NCI-H226 (cell line): ENCODE results near the gene PDIA2.
"Not testable (repeated sequence)": the region's sequence is repeated elsewhere in the genome, so short reads cannot be mapped to it uniquely, and the experiment has no call there.

Experiments
- DNase-seq: peaks from one replicate; pipeline ENCODE4 v3.0.0-alpha.2; 2015

Gene PDIA2

DNA sequence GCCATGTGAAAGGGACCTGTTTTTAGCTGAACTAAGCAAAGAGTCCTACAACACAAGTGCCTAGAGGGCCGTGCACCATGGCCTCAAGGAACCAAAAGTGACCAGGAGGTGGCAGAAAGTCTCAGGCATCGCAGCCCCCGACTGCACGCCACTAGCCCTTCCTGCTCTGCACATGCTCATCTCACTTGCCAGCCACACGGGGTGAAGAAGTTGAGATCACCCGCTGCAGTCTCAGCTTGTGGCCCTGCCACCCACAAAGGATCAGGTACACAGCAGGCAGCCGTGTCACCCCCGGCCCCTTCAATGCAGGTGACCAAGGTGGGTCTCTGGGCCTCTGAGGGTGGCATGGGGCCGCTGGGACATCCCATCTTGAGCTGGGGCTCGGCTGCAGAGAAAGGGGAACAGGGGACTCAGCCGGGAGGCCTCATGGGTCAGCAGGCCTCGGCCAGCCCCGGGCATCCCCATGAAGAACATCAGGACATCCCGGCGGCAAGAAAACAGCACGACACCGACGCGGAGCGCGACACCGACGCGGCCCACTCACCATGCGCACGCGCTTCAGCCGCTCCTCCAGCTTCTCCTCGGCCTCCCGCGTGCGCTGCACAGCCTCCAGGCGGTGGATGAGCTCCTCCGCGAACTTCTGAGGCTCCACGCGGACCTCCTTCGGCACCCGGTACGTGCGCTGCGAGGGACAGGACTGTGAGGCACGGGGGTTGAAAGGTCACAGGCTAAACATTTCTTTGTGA lies 21.0 kb downstream of the PDIA2 start:
- DNase-seq, result no peak

DNA sequence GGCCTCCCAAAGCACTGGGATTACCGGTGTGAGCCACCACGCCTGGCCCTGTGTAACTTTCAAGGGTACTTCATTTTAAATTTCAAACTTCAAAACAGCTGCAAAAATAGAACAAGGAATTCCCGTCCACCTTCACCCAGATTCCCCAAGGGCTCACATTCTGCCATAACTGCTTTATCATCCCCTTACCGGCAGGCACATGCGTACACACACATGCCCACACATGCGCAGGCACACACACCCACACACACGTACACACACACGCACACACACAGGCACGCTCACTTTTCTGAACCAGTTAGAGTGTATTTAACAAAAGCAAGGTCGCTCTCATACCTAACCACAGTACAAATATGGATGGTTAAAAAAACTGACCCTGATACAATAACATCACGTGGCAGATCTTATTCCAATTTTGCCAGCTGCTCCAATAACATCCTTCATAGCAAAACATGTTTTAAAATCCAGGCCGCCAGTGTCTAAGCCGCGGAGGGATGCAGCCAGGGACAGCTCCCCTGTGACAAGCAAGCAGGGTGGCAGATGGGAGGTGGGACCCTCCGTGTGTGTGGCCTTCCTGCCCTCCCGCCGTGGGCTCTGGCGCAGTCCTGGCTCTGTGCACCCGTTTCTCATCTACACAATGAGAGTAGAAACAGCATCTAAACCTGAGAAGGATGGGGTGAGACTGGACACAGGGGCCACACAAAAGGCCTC lies 23.1 kb downstream of the PDIA2 start:
- no peak for DNase-seq

DNA sequence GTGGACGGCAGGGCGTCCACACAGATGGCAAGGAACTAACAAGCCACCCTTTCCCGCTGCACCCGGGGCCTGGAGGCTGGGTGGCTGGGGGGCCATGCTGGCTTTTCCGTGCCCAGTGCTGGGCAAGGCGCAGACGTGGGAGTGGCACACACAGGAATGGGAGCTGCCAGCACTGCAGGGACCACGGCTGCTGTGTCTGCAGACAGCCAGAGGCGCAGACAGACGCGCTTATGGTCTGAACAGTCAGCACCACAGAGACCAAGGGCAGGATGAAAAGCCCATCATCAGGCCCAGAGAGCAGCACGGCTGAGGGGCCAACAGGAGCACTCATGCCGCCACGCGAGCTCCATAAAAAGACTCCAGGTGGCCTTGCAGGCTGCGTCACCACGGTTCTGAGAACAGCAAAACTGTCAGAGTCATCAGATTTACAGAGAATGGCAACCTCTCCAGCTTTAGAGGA lies 24.0 kb downstream of the PDIA2 start:
- no peak for DNase-seq

DNA sequence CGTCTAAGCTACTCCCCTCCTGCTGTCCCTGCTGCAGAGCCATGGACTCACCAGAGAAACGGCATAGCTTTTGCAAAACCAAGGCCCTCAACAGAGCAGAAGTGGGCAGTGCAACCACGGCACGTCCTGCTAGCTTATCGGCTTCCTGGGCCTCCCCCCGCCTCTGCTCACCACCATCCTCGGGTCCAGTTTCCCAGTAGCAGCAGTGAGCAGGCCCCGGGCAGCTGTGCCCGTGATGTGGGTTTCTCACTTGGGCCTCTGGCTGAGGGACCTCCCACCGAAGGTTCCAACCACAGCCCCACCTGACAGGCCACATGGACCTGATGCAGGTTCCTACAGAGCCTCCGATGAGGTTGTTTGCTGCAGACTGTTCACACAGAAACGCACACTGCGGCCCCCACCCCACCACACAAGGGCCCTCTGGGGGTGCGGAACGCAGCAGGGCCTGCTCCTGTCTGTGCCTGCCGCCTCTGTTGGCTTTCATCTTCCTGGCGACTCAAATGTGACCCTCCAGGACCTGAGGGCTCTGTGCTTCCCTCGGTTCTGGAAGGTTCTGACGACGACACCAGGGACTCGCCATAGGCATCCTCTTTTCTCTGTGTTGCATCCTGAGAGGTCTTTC lies 24.8 kb downstream of the PDIA2 start:
- no peak for DNase-seq

DNA sequence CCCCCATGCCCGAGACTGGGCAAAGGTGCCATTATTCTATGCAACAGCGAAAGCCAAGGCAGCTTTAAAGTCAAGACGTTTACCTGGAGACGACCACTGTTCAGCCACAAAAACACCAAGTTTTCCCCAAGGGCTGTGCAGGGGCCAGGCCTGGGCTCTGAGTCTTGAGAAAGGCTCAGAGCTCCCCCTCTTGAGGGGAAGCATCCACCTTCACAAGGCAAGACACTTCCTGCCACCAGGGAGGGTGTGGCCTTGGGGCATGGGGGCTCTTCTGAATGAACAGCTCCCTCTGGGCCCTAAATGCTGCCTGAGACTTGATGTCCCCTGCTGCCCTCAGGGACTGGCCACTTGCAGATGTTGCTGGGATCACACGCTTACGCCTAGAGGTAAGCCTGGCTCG lies 26.5 kb downstream of the PDIA2 start:
- DNase-seq, result no peak

DNA sequence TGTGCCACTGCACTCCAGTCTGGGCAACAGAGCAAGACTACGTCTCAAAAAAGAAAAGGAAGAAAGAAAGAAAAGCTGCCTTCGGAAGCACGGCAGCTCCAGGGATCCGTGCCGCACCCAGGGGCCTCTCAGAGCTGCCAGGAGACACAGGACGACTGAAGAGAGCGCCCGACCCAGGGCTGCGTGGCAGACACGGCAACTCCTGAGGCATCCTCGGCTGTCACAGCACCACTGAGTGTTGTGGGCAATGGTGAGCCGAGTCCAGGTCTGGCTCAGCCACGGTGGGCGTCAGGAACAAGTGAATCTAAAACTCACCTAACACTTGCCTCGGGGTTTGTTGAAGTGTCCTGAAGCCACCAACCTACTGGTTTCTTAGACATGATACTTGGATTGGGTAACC lies 28.8 kb downstream of the PDIA2 start:
- DNase-seq, result no peak

DNA sequence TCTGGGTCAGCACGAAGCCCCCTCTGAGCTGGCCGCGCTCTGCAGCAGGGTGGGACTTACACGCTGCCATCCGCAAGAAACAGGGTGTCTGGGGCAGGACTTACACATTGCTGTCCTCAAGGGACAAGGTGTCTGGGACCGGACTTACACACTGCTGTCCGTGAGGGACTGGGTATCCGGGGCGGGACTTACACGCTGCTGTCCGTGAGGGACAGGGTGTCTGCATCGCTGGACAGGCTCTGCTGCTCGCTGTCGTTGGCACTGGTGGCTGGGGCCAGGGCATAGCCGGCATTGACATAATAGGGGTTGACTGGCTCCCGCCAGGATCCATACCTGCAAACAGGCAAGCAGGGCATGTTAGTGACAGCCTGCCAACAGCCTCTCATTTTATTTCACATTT lies 31.4 kb downstream of the PDIA2 start:
- no peak for DNase-seq

DNA sequence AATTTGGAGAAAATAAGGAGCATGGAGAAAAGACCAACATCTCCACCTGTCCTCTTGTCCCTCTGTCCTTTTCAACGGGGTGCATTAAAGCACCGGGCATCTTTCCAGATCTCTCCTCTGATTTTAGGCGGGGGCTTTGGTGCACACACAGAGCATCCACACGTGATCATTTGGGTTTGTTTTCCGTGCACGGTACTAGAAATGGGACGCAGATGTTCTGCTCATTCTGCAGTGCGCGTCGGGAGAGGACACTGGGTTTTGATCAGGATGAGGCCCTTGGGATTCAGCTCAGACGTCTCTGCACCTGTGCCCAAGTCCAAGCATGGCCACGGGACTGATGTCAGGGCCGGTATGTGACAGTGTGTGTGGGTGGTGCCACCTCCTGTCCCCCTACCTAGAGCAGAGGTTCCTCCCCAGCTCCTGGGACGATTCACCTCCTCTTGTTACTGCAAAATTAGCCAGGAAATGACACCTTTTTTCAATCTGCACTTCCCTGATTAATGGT lies 31.9 kb downstream of the PDIA2 start:
- DNase-seq, result no peak

DNA sequence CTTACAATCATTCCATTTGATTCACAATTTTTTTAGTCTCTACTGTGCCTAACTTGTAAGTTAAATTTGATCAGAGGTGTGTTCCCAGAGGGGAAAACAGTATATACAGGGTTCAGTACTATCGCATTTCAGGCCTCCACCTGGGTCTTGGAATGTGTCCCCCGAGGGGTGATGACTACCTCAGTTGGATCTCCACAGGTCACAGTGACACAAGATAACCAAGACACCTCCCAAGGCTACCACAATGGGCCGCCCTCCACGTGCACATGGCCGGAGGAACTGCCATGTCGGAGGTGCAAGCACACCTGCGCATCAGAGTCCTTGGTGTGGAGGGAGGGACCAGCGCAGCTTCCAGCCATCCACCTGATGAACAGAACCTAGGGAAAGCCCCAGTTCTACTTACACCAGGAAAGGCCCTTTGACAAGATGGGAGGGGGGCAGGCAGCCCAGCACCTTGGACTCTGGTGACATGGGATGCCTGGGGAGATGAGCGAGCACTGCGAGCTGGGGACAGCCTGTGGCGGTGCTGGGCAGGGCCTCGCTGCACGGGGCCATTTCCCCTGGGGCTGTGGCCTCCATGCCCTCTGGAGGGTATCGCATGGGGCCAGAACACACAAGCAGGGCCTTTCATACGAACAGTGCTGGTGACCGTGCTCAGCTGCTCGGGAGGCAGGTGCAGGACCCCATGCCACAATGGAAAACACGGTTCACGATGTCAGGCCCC lies 33.9 kb downstream of the PDIA2 start:
- DNase-seq, result no peak

DNA sequence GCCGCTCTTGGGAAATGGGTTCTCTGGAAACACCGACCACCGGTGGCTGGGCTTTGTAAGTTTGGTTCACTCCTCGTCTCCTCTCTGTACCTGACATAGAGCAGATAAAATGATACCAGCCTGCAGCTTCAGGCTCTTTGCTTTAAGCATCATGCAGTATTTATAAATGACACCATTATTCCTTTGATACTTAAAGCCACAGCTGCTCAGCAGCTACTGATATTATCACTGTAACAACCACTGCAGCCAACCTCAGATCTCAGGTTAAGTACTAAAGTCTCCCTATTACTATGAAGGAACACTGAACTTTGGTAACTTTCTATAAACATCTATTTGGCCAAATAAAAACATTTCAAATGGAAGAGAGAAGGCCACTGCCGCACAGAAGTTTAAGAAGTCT lies 34.6 kb downstream of the PDIA2 start:
- DNase-seq, result no peak

DNA sequence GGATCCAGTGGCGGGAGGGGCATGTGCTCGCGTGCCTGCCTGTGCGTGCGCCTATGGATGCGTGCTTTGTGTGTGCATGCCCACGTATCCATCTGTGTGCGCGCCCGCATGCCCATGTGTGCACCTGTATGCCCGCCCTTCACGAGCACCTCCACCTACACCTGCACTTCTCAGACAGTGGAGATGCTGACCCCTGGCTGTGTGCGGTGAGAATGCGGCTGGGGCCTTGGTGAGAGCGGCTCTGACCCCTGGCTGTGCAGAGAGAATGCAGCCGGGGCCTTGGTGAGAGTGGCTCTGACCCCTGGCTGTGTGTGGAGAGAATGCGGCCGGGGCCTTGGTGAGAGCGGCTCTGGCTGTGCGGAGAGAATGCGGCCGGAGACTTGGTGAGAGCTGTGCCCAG lies 35.7 kb downstream of the PDIA2 start:
- DNase-seq, result no peak

DNA sequence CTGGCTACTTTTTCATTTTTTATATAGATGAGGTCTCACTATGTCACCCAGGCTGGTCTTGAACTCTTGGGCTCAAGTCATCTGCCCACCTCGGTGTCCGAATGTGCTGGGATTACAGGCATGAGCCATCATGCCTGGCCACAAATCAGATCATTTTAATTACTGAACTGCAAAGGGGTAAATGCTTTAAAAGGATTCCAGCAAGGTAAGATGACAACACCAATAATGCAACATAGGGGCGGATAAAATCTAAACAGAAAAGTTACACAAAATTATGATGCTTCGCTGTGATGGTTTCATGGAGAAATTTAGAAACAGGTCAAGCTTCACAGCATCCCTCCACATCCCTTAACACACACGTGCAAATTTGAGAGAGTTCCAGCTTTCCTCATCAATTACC lies 37.2 kb downstream of the PDIA2 start:
- DNase-seq, result no peak

DNA sequence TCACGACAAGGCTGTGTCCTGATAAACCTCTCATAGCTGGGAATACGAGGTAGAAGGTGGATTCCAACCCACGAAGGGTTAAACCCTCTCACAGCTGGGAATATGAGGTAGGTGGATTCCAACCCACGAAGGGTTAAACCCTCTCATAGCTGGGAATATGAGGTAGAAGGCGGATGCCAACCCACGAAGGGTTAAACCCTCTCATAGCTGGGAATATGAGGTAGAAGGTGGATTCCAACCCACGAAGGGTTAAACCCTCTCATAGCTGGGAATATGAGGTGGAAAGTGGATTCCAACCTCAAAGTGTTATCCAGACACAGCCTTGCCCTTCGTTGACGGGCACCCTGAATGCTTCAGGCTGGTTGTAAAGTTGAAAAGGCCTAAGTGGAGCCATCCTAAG lies 38.6 kb downstream of the PDIA2 start:
- DNase-seq, result no peak

DNA sequence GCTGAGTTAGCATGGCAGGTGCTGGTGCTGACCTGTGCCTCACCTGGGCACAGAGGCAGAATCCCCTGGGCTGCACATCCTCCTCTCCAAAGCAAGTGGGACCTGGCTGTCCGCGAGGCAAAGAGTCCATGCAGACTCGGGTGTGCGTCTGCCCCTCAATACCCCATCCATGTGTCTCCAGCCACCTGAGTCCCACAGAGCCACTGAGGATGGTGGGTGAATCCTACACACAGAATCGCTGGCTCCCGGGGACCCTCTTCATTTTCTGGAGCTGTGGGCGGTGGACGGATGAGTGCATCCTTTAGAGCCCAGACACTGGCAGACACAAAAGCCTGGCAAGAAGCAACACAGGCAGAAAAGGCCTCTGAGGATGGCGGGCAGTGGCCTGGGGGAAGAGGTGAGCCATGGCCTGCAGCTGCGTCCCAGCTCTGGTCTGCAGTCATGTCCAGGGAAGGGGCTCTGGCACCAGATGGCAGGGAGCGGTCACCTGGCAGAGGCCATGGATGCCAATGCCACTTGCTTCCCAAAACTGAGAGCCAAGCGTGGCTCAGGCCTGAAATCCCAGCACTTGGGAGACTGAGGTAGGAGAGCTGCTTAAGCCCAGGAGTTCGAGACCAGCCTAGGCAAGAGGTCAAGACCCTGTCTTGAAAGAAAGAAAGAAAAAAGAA lies 39.6 kb downstream of the PDIA2 start:
- DNase-seq, result no peak

DNA sequence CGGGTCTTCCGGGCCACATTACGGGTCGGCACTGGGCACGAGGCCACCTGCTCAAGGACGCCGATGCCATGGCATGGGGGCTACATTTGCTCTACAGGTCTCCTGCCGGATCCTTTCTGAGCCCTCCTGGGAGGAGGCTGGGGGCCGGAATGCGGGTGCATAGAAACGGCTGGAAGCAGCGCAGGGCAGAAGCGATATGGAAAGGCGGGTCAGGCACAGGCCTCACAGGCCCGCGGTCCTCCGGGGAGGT lies 41.2 kb downstream of the PDIA2 start:
- no peak for DNase-seq

DNA sequence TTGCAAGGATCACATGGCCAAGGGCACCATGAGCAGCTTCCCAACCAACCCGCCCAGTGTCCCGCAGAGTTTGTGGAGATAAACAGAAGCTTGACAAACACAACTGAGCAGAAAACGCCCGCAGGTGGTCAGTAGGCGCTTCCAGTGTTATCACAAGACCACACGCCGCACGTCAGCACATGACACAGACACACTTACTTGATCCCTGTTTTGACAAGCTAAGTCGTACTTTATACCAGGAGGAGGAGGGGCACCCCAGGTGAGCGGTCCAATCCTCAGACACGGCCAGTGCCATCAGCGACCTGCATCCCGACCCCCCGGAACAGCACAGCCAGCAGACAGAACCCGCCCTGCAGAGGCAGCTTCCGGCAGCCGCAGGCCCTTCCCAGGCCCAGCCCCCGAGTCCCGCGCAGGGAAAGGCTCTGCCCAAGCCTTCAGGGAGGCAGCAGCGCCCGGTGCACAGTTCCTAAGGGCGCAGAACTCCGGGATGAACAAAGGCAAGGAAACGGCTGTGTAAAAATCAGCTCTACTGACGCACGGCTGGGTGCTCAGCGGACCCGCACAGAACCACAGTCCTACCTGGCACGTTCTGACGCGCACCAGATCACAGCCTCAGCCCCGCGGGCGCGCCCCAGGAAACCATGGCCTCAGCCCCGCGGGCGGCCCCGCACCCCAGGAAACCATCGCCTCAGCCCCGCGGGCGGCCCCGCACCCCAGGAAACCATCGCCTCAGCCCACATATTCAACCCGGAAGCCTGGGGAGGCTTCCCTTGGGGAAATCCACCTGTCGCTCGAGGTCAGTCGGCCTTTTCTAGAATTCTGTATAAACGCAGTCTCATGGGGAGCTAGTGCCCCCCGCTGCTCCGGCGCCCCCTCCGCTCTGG lies 41.7 kb downstream of the PDIA2 start:
- no peak for DNase-seq

DNA sequence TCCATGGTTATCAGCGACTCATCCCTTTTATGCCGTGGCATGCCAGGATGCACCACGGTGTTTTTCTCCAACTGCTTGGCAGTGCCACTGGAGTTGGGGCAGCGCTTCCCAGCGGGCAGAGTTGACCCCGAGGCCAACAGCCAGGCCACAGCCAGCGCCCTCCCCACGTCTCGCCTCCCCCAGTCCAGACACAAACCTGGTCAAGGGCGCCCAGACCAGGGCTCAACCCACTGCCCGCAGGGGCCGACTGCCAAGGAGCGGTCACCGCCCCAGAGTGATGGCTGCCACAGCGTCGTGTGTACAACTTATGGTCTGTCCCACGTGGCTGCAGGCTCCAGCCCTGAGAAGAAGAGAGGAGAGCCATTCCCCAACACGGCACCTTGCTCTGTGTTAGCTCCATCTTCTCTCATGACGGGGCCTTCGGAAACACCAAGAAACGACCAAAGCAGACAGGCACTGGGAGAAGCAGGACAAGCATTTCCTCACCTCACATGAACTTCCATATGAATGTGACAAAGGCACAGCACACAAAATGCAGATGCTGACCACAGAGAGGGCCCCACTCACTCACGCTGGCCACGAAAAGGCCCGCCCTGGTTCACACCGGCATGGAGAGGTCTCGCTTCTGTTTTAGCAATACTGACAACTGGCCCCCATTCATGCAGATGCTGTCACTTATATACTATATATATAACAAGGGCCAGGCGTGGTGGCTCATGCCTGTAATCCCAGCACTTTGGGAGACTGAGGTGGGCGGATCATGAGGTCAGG lies 42.6 kb downstream of the PDIA2 start:
- DNase-seq, result no peak

DNA sequence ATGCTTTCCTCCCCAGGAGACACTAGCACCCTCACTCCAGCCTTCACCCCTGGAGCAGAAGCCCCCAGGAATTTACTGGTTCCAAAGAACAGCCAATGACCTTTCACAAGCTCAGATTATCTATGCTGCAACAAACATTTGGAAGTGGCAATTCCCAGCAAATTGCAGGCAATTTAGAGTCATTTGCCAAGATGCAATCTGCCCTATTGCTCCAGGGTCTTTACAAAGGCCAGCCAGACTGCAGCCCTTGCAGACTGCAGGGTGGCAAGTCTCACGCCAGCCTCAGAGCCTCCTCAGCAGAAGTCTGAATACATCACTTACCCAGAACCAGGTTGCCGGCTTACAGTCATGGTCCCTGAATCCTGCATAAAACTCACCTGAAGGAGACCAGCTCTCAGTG lies 47.8 kb downstream of the PDIA2 start:
- DNase-seq, result no peak

DNA sequence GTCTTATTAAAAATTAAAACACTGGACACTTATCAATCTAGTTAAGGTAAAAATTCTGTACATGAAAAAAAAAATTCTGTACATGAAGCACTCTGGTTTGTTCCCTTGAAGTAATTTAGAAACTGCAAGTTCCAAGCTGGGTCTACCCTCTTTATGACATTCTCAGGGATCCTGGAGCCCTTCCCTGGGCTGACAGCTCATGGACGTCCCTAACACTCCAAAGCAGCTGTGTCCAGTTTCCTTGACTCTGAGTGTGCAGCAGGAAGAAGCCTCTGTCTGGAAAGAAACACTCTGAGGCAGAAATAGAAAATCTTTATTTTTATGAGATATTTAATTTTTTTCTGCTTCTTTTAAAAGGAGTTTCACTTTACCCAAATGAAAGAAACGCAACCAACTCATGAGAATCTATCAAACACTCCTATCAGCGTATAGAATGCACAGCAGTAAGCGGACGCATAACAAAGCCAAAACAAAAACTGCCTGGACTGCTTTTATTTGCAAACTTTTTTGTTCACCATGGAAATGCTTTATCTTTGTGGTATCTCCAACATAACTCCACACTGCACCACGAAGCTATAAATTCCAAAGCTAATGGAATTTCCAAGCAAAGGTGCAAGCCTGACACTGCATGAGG lies 48.3 kb downstream of the PDIA2 start:
- not testable (repeated sequence) for DNase-seq

DNA sequence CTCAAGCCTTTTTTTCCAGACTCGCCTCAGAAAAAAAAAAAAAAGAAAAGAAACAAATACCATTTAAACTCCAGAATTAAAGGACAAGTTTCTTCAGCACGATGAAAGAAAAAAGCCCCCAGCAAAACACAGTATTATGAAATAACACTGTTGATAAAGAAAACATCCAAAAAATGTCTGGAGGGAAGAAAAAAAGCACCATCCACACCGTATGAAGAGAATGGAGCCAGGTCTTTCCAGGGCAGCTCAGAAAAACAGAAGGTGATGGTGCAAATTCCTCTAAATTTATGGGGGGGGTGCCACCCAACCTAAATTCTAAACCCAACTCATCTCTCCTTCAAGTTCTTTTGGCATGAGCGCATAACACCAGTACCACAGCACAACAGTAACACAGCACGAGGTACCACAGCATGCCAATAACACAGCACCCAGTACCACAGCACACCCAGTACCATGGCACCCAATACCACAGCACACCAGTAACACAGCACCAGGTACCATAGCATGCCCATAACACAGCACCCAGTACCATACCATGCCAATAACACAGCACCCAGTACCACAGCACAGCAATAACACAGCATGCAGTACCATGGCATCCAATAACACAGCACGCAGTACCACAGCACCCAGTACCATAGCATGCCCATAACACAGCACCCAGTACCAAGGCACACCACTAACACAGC lies 50.6 kb downstream of the PDIA2 start:
- DNase-seq, result peak; percentile 63
